K562 (cell line): ENCODE results near the gene FMN1.

Experiments
- BRD9 ChIP-seq: fragments of 450-650 bp; IDR thresholded peaks from 2 replicates; pipeline ENCODE4 v1.6.1; 2018; ENCODE audit warnings: low read depth; ENCODE audit not compliant: partially characterized antibody
- CREB1 ChIP-seq, 2 experiments: sonication (generic) in 1 of 2; formaldehyde crosslinking in 1 of 2; IDR thresholded peaks; 2 replicates each; pipeline versions ENCODE4 v1.6.1 to v1.8.0; 2012 to 2022; ENCODE audit warnings: inconsistent platforms in 1 of 2, mild to moderate bottlenecking in 1 of 2, missing genetic modification reagents in 1 of 2, moderate library complexity in 1 of 2
- ELF2 ChIP-seq: fragments of 250-450 bp; sonication (Bioruptor Pico); IDR thresholded peaks from 2 replicates; pipeline ENCODE4 v1.5.0; 2021; ENCODE audit warnings: mild to moderate bottlenecking
- EP300 ChIP-seq: IDR thresholded peaks from 2 replicates; pipeline ENCODE4 v1.6.1; 2012; ENCODE audit warnings: low read length, improper control_type of control experiment
- FOS ChIP-seq: IDR thresholded peaks from 3 replicates; pipeline ENCODE4 v1.6.1; 2011; ENCODE audit not compliant: insufficient read length; ENCODE audit errors: extremely low read depth
- TCF7L2 ChIP-seq: fragments of 150-350 bp; IDR thresholded peaks from 2 replicates; pipeline ENCODE4 v1.6.1; 2016; ENCODE audit warnings: low read depth, mild to moderate bottlenecking, low read length, moderate library complexity
- ZEB2 ChIP-seq: fragments of 450-650 bp; IDR thresholded peaks from 2 replicates; pipeline ENCODE4 v1.6.1; 2016
- TF ChIP-seq, protein P1 (sequence below), 3 experiments: IDR thresholded peaks in 2 of 3; conservative IDR thresholded peaks in 1 of 3; 2 replicates each; pipeline ENCODE4 v1.5.1; 2011 to 2012; ENCODE audit warnings: low read length in 3 of 3, mild to moderate bottlenecking in 3 of 3, control low read depth in 2 of 3, improper control_type of control experiment in 1 of 3, inconsistent platforms in 1 of 3, low read depth in 1 of 3, mixed read lengths in 1 of 3, moderate library complexity in 1 of 3; ENCODE audit not compliant: insufficient read depth in 2 of 3

GRCh38 chr15:33152502-33153109 is 41.9 kb downstream of the FMN1 start:
- TF ChIP-seq FOS, result no peak
- no peak for TF ChIP-seq TCF7L2
- TF ChIP-seq, protein P1, sequence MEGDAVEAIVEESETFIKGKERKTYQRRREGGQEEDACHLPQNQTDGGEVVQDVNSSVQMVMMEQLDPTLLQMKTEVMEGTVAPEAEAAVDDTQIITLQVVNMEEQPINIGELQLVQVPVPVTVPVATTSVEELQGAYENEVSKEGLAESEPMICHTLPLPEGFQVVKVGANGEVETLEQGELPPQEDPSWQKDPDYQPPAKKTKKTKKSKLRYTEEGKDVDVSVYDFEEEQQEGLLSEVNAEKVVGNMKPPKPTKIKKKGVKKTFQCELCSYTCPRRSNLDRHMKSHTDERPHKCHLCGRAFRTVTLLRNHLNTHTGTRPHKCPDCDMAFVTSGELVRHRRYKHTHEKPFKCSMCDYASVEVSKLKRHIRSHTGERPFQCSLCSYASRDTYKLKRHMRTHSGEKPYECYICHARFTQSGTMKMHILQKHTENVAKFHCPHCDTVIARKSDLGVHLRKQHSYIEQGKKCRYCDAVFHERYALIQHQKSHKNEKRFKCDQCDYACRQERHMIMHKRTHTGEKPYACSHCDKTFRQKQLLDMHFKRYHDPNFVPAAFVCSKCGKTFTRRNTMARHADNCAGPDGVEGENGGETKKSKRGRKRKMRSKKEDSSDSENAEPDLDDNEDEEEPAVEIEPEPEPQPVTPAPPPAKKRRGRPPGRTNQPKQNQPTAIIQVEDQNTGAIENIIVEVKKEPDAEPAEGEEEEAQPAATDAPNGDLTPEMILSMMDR (IDR thresholded peaks at IDR 0.05 in 2 of 3, conservative IDR thresholded peaks at IDR 0.05 in 1 of 3; ENCODE audit: insufficient read depth in 2 of 3, low read depth in 1 of 3, low read length in 3 of 3), result no peak
- TF ChIP-seq ZEB2, result no peak
- TF ChIP-seq ELF2 (CRISPR knock-in tag), result no peak
- TF ChIP-seq CREB1 (IDR thresholded peaks at IDR 0.05), result no peak
- no peak for TF ChIP-seq CREB1 (CRISPR knock-in tag; IDR thresholded peaks at IDR 0.05)
- TF ChIP-seq BRD9, result no peak
- TF ChIP-seq EP300, result no peak
